Erythroblast (primary cell): ENCODE measurements around the gene SLC40A1.

Experiments
- GATA1 ChIP-seq: IDR thresholded peaks from 2 replicates; pipeline ENCODE4 v1.6.1; 2011; ENCODE audit warnings: low read depth, mild to moderate bottlenecking, control low read depth, low read length, moderate library complexity
- POLR2A ChIP-seq: IDR thresholded peaks from 2 replicates; pipeline ENCODE4 v1.6.1; 2011; ENCODE audit warnings: mild to moderate bottlenecking, low read length

DNA sequence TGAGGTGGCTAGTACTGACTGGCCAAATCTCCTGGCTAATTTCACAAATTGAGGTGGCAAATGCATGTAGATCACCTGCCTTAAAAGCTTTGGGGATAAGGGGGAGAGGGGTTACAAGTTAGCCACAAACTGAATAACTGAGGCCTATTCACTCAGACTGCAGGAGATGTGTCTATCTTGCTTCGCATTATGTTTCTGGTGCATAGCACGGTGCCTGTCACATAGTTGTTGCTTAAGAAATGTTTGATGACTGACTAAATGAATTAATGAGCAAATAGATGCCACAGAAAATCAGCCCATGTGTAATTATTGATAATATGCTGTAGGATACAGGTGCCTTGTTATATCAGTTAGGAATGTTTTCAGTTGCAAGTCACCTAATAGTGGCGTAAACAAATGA is 12.5 kb upstream of the SLC40A1 start:
- TF ChIP-seq POLR2A (no peak), GATA1 (no peak)
